ENCODE results near the gene PDE4DIP. TPM values are rescaled to one million over a fixed set of nuclear protein-coding genes. Genes with fewer than 3 reads are reported as not detected.

Gene PDE4DIP
- total RNA-seq: 45.9 and 58.0 TPM in 2 replicates

DNA sequence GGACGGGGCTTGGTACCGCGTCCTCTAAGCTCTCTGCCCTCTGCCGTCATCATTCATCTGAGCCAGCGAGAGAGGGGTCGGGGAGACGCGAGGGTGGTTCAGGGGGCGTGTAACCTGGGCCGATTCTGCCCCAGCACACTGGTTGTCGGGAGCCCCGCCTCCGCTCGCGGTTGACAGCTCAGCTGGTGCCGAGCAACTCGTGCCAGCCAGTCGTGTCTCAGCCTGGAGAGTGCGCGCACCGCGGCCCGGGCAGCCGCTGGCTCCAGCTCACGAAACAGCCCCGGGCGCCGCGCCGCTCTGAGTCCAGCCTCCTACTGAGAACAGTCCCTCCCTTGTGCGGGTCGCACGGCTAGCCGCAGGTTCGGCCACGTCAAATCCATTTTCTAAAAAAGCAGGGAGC lies at the start of gene PDE4DIP:
Gene PDE4DIP, plus strand, starts transcription at position 209 of the 400 bp plus-strand sequence. CDS start 347 bp downstream, outside the sequence.

Other genes with a start within 250 kb of the PDE4DIP start
- gene NBPF14, start 248.4 kb upstream of the PDE4DIP start, total RNA-seq: 12.0 and 14.3 TPM in 2 replicates
- gene NUDT4B, start 95.7 kb upstream of the PDE4DIP start, total RNA-seq: 10.3 and 11.0 TPM in 2 replicates